PC-3 (cell line): ENCODE results near the gene TBC1D2B.

ENCODE experiments used
- CTCF ChIP-seq: fragments of 300-600 bp; sonication (generic); conservative IDR thresholded peaks from 2 replicates; pipeline ENCODE4 v1.5.1; 2017; ENCODE audit warnings: antibody characterized with exemption, low read depth, mild to moderate bottlenecking, low read length
- EZH2 ChIP-seq: fragments of 300-600 bp; sonication (generic); IDR thresholded peaks from one replicate; pipeline ENCODE4 v1.6.1; 2017; ENCODE audit warnings: antibody characterized with exemption, mild to moderate bottlenecking, low read length; ENCODE audit not compliant: unreplicated experiment
- EZH2phosphoT487 ChIP-seq: fragments of 300-600 bp; sonication (generic); IDR thresholded peaks from 2 replicates; pipeline ENCODE4 v1.6.1; 2018; ENCODE audit warnings: mild to moderate bottlenecking, antibody characterized with exemption, low read length, borderline replicate concordance

DNA sequence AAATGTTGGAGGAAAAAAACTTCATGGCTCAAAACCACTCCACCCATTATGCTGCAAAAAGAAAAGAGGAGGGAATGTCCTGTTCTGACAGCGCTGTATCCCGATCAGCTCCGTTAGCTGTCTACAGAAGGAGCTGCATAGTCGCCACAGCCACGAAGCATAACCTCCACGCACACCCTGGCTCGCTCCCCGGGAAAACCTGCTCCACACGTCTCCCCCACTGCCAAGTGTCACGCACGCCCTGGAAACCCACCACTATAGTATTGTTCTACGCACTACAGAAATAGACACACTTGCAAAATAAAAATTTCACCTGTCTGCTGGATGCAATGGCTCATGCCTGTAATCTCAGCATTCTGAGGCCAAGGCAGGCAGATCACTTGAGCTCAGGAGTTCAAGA, 55.8 kb downstream of the TBC1D2B start:
- TF ChIP-seq CTCF (no peak), EZH2phosphoT487 (no peak), EZH2 (no peak)
